Measurements from ENCODE around the gene PTPN2.

The PTPN2 gene

DNA sequence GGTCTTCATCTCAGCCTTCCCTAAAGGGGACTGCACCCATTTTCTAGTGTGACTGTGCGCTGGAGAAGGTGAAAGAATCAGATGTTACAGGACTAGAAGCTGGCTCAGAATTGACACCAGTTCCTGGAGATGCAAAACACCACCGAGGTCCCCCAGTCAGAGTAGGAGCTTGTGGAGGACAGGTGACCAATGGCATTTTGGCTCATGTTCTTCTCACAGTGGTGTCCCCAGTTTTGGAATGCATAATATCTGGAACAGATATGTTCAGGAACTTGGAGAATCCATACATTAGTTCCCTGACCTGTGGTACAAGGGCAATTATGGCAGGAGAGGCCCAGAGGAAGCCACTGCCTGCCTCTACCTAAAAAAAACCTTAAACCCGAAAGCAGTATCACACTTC lies 114.9 kb downstream of the PTPN2 start:
- H4K20me1 ChIP-seq (ENCODE audit: low read depth, low read length): no peaks in the 10 kb centered on the region
- H3K27me3 ChIP-seq (ENCODE audit: low read length): no peaks in the 10 kb centered on the region
- no peak overlapping the region for H3K4me3 ChIP-seq (ENCODE audit: insufficient read depth, low read length, poor library complexity, severe bottlenecking)
- no peaks in the 10 kb centered on the region for H3K9me3 ChIP-seq (ENCODE audit: insufficient read depth, low read length)
- H2AFZ ChIP-seq (ENCODE audit: low read depth, low read length, severe bottlenecking): no peak overlapping the region
- TF ChIP-seq, protein P1, sequence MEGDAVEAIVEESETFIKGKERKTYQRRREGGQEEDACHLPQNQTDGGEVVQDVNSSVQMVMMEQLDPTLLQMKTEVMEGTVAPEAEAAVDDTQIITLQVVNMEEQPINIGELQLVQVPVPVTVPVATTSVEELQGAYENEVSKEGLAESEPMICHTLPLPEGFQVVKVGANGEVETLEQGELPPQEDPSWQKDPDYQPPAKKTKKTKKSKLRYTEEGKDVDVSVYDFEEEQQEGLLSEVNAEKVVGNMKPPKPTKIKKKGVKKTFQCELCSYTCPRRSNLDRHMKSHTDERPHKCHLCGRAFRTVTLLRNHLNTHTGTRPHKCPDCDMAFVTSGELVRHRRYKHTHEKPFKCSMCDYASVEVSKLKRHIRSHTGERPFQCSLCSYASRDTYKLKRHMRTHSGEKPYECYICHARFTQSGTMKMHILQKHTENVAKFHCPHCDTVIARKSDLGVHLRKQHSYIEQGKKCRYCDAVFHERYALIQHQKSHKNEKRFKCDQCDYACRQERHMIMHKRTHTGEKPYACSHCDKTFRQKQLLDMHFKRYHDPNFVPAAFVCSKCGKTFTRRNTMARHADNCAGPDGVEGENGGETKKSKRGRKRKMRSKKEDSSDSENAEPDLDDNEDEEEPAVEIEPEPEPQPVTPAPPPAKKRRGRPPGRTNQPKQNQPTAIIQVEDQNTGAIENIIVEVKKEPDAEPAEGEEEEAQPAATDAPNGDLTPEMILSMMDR (IDR thresholded peaks at IDR 0.05; ENCODE audit: insufficient read depth, low read length, poor library complexity, severe bottlenecking): no peak
- no peak for TF ChIP-seq EZH2phosphoT487 (conservative IDR thresholded peaks at IDR 0.05; ENCODE audit: low read length)
- no peaks in the 10 kb centered on the region for H3F3A ChIP-seq (ENCODE audit: insufficient read depth)
- no peak overlapping the region for H3K4me2 ChIP-seq (ENCODE audit: low read depth, low read length, poor library complexity, severe bottlenecking)
- no peaks in the 10 kb centered on the region for H3K36me3 ChIP-seq (ENCODE audit: low read length)
- no peaks in the 10 kb centered on the region for H3K79me2 ChIP-seq (ENCODE audit: insufficient read depth, low read length)
- H3K9ac ChIP-seq (ENCODE audit: low read length): no peak overlapping the region
- H3K27ac ChIP-seq (ENCODE audit: low read depth, low read length): no peak overlapping the region
- H3K9me2 ChIP-seq (replicated peaks; ENCODE audit: insufficient read depth, low read length): no peaks in the 10 kb centered on the region

DNA sequence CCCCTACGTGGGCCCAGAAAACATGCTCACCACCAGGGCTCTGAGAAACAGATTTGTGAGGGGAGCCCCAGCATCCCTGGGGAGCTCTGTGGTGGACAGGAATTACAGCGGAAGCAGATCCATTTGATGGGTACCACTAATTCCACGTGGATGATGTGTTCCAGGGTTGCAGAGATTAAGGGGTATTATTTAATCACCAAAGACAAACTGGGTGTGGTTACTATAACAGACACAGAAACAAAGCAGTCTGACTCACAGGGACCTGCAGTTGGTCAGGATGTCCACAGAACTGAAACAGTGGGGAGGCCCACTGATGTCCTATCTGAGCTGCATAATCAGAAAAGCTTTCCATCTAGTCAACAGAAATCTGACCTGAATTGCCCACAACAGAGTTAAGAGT lies 115.4 kb downstream of the PTPN2 start:
- Histone ChIP-seq H4K20me1 (ENCODE audit: low read depth, low read length) (no peaks in the 10 kb centered on the region), H3K36me3 (ENCODE audit: low read length) (no peaks in the 10 kb centered on the region), H3K4me2 (ENCODE audit: low read depth, low read length, poor library complexity, severe bottlenecking) (no peak overlapping the region), H3F3A (ENCODE audit: insufficient read depth) (no peaks in the 10 kb centered on the region), H3K9me2 (replicated peaks; ENCODE audit: insufficient read depth, low read length) (no peaks in the 10 kb centered on the region), H3K79me2 (ENCODE audit: insufficient read depth, low read length) (no peaks in the 10 kb centered on the region), H3K27ac (ENCODE audit: low read depth, low read length) (no peak overlapping the region), H3K4me3 (ENCODE audit: insufficient read depth, low read length, poor library complexity, severe bottlenecking) (no peak overlapping the region), H2AFZ (ENCODE audit: low read depth, low read length, severe bottlenecking) (no peak overlapping the region), H3K9me3 (ENCODE audit: insufficient read depth, low read length) (no peaks in the 10 kb centered on the region), H3K27me3 (ENCODE audit: low read length) (no peaks in the 10 kb centered on the region), H3K9ac (ENCODE audit: low read length) (no peak overlapping the region)
- TF ChIP-seq, protein P1 (IDR thresholded peaks at IDR 0.05; ENCODE audit: insufficient read depth, low read length, poor library complexity, severe bottlenecking): no peak
- no peak for TF ChIP-seq EZH2phosphoT487 (conservative IDR thresholded peaks at IDR 0.05; ENCODE audit: low read length)

DNA sequence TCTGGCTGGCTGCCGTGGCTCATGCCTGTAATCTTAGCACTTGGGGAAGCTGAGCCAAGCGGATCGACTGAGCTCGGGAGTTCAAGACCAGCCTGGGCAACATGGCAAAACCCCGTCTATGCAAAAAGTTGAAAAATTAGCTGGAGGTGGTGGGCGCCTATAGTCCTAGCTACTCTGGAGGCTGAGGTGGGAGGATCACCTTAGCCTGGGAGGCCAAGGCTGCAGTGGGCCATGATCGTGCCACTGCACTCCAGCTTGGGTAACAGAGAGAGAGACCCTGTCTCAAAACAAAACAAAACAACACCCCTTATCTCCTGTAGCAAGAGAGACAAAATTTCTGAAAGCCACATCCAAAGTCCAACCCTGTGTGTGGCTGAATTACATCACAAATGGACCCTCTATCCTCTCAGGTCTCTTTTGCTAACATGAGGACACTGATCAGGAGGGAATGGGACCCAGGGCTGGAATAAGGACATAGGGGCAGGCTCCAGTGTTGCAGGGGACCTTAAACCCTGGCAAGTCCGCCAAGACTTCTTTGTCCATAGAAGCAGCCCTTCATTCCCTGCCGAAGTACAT lies 116.4 kb downstream of the PTPN2 start:
- Histone ChIP-seq H3K27ac (ENCODE audit: low read depth, low read length) (no peak overlapping the region), H3K9me2 (replicated peaks; ENCODE audit: insufficient read depth, low read length) (no peaks in the 10 kb centered on the region), H2AFZ (ENCODE audit: low read depth, low read length, severe bottlenecking) (no peak overlapping the region), H4K20me1 (ENCODE audit: low read depth, low read length) (no peaks in the 10 kb centered on the region), H3F3A (ENCODE audit: insufficient read depth) (no peaks in the 10 kb centered on the region), H3K4me3 (ENCODE audit: insufficient read depth, low read length, poor library complexity, severe bottlenecking) (no peak overlapping the region), H3K4me2 (ENCODE audit: low read depth, low read length, poor library complexity, severe bottlenecking) (no peak overlapping the region), H3K9me3 (ENCODE audit: insufficient read depth, low read length) (no peaks in the 10 kb centered on the region), H3K9ac (ENCODE audit: low read length) (no peak overlapping the region), H3K79me2 (ENCODE audit: insufficient read depth, low read length) (no peaks in the 10 kb centered on the region), H3K27me3 (ENCODE audit: low read length) (no peaks in the 10 kb centered on the region), H3K36me3 (ENCODE audit: low read length) (no peaks in the 10 kb centered on the region)
- TF ChIP-seq EZH2phosphoT487 (conservative IDR thresholded peaks at IDR 0.05; ENCODE audit: low read length): no peak
- TF ChIP-seq, protein P1 (IDR thresholded peaks at IDR 0.05; ENCODE audit: insufficient read depth, low read length, poor library complexity, severe bottlenecking): no peak

Data from SU-DHL-6 (cell line).